ENCODE data around the gene TAF1.

TAF1 gene

DNA sequence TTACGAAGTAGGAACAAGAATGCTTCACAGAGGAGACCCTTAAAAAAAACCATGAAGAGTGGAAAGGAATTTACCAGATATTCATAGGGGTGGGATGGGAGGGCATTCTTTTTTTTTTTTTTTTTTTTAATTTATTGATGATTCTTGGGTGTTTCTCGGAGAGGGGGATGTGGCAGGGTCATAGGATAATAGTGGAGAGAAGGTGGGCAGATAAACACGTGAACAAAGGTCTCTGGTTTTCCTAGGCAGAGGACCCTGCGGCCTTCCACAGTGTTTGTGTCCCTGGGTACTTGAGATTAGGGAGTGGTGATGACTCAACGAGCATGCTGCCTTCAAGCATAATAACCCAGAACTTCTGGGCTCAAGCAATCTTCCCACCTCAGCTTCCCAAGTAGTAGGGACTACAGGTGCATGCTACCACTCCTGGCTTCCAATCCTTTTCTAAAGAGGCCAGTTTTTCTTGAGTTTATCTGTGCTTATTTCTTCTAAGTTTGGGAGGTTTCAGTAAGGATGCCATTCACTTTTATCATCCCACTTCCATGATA is 100.9 kb downstream of the TAF1 start:
- no peak overlapping the region for H3K4me3 ChIP-seq (ENCODE audit: low read depth, low read length)
- TF ChIP-seq, protein P1, sequence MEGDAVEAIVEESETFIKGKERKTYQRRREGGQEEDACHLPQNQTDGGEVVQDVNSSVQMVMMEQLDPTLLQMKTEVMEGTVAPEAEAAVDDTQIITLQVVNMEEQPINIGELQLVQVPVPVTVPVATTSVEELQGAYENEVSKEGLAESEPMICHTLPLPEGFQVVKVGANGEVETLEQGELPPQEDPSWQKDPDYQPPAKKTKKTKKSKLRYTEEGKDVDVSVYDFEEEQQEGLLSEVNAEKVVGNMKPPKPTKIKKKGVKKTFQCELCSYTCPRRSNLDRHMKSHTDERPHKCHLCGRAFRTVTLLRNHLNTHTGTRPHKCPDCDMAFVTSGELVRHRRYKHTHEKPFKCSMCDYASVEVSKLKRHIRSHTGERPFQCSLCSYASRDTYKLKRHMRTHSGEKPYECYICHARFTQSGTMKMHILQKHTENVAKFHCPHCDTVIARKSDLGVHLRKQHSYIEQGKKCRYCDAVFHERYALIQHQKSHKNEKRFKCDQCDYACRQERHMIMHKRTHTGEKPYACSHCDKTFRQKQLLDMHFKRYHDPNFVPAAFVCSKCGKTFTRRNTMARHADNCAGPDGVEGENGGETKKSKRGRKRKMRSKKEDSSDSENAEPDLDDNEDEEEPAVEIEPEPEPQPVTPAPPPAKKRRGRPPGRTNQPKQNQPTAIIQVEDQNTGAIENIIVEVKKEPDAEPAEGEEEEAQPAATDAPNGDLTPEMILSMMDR (IDR thresholded peaks at IDR 0.05; ENCODE audit: low read depth, low read length) = no peak

DNA sequence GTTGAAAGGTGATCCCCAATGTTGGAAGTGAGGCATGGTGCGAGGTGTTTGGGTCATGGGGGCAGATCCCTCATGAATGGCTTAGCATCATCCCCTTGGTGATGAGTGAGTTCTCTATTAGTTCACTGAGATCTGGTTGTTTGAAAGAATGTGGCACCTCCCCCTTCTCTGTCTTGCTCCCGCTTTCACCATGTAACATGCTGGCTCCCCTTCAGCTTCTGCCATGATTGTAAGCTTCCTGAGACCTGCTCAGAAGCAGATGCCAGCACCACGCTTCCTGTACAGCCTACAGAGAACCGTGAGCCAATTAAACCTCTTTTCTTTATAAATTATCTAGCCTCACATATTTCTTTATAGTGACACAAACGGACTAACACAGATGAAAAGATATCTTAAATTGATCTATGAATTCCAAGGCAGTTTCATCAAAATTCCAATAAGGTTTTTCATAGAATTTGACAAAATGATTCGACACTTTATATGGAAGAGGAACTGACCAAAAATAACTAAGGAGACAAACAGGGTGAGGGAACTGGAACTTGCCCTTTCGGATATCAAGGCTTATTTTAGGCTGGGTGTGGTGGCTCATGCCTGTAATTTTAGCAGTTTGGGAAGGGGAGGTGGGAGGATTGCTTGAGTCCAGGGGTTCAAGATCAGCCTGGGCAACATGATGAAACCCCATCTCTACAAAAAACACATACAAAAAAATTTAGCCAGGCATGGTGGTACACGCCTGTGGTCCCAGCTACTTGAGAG is 109.8 kb downstream of the TAF1 start:
- no peak overlapping the region for H3K4me3 ChIP-seq (ENCODE audit: low read depth, low read length)
- TF ChIP-seq, protein P1 (IDR thresholded peaks at IDR 0.05; ENCODE audit: low read depth, low read length) = no peak

DNA sequence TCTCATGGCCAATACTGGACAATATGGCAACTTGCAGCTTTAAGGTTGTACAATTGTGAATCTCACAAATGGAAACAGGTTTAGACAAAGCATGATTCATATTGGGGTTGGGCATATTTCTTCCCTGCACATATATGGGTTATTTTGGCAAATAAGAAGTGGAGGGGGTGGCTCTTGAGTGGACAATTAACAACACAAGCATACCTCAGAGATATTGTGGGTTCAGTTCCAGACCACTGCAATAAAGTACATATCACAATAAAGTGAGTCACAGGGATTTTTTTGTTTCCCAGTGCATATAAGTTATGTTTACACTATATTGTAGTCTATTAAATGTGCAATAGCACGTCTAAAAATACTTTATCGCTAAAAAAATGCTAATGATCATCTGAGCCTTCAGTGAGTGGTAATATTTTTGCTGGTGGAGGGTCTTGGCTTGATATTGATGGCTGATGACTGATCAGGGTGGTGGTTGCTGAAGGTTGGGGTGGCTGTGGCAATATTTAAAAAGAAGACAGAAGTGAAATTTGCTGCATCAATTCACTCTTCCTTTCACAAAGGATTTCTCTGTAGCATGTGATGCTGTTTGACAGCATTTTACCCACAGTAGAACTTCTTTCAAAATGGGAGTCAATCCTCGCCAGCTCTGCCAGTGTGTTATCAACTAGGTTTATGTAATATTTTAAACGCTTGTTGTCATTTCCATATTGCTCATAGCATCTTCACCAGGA is 116.2 kb downstream of the TAF1 start:
- H3K4me3 ChIP-seq (ENCODE audit: low read depth, low read length) = no peak overlapping the region
- TF ChIP-seq, protein P1 (IDR thresholded peaks at IDR 0.05; ENCODE audit: low read depth, low read length) = no peak

DNA sequence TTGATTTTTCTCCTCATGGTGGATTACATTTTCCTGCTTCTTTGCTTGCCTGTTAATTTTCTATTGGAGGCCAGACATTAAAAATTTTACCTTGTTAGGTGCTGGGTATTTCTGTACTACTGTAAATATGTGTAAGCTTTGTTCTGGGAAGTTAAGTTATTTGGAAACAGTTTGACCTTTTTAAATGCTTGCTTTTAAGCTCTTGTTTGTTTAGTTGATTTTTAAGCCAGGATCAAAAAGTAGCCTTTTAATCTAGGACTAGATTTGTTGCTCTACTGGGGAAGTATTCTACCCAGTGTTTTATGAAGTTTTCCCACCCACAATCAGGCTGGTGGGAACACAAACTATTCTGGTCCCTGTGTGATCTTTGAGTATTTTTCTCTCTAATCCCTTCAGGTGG is 121.7 kb downstream of the TAF1 start:
- H3K4me3 ChIP-seq (ENCODE audit: low read depth, low read length) = no peak overlapping the region
- TF ChIP-seq, protein P1 (IDR thresholded peaks at IDR 0.05; ENCODE audit: low read depth, low read length) = no peak

DNA sequence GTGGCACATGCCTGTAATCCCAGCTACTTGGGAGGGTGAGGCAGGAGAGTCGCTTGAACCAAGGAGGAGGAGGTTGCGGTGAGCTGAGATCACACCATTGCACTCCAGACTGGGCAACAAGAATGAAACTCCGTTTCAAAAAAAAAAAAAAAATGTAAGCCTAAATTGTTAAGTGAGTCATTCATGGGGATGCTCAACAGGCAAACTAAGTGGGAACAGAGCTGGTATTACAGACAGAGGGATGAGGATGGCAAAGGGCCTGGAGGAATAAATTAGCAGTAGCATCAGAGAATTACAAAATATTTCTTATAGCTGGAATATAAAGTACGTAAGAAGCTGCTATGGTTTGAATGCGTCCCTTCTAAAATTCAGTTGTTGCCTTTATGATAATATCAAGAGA is 123.4 kb downstream of the TAF1 start:
- H3K4me3 ChIP-seq (ENCODE audit: low read depth, low read length) = no peak overlapping the region
- TF ChIP-seq, protein P1 (IDR thresholded peaks at IDR 0.05; ENCODE audit: low read depth, low read length) = no peak

DNA sequence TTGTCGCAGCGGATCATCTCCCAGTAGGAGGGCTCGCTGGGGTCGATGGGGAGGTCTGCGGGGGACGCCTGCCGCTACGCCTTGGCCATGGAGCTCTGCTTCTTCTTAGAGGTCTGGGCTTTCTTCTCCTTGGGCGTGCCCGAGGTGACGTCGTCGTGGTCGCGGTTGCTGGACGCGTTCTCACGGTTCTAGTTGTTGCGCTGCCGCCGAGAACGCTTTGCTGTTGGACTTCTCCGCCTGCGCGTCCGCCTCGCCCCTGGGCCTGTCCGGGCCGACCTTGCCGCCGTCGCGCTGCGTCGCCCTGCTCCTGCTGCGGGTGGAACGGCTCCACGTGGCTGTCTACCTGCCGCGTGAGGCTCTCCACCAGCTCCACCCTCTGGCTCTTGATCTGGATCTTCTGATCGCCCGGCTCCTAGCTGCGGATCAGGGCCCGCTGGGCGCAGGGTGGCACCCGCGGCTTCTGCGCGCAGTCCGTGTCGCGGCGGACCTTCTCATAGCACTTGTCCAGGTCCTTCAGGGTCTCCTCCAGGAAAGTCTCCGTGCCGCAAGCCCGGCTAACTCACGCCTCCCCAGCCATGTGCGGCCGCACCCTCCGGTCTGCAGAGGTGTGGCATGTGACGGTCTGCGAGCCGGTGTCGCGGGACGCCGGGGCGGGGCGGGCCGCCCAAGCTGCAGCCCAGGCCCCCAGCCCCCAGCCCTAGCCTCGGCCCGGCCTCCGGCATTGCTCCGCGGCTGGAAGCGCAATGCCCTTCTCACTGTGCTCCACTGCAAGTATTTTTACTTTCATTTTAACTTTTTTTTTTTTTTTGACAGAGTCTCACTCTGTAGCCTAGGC is 126.3 kb downstream of the TAF1 start:
- H3K4me3 ChIP-seq (ENCODE audit: low read depth, low read length) = peak overlapping the region; percentile 59

More for the DNA sequence above, 126.3 kb downstream of the TAF1 start:
- TF ChIP-seq, protein P1 (IDR thresholded peaks at IDR 0.05; ENCODE audit: low read depth, low read length) = no peak
